ENCODE results near the gene KCNA3.

Gene KCNA3

DNA sequence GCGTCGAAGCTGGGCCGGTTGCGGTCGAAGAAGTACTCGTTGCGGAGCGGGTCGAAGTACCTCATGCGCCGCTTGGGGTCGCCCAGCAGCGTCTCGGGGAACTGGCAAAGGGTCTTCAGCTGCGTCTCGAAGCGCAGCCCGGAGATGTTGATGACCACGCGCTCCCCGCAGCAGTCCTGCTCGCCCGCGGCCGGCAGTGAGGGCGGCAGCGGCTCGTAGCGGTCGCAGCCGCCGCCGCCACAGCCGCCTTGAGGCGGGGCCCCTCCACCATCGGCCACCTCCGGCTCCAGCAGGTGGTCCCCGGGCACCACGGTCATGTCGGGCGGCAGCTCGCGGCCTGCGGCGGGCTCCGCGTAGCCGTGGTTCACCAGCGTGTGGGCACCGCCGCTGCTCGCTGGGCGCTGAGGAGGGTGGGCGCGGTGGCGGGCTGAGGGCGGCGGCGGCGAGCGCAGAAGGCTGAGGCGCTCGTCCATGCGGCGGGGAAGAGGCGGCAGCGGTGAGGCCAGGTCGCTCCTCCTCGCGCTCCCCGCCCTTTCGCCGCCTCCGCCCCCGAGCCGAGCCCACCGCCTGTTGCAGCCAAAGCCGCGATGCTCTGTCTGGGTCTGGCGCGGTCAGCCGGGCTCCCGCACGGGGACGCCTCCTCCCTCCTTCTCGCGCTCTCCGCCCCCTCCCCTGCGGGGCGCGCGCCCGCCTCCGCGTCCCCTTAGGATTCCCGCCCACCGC, at the start of gene KCNA3:
TSS of gene KCNA3 (minus strand) at position 604 of the 723 bp plus-strand sequence. CDS start at position 473, 131 bp downstream.
- Mint-ChIP-seq H3K27ac (no peak within 1 kb of the TSS), H3K9me3 (peaks cover 15% of the 10 kb centered on the region), H3K36me3 (ENCODE audit: low read depth) (peaks cover 3% of the 10 kb centered on the region), H3K27me3 (ENCODE audit: low read depth) (peaks cover 84% of the 10 kb centered on the region), H3K4me3 (peak within 1 kb of the TSS; percentile 76 to 85 (median 82)), H3K4me1 (no peaks in the 10 kb centered on the region)
- TF ChIP-seq, protein P1, sequence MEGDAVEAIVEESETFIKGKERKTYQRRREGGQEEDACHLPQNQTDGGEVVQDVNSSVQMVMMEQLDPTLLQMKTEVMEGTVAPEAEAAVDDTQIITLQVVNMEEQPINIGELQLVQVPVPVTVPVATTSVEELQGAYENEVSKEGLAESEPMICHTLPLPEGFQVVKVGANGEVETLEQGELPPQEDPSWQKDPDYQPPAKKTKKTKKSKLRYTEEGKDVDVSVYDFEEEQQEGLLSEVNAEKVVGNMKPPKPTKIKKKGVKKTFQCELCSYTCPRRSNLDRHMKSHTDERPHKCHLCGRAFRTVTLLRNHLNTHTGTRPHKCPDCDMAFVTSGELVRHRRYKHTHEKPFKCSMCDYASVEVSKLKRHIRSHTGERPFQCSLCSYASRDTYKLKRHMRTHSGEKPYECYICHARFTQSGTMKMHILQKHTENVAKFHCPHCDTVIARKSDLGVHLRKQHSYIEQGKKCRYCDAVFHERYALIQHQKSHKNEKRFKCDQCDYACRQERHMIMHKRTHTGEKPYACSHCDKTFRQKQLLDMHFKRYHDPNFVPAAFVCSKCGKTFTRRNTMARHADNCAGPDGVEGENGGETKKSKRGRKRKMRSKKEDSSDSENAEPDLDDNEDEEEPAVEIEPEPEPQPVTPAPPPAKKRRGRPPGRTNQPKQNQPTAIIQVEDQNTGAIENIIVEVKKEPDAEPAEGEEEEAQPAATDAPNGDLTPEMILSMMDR (IDR thresholded peaks at IDR 0.05; ENCODE audit: unreplicated experiment in 3 of 3), result peak in 1 of 3 experiments; percentile 8

DNA sequence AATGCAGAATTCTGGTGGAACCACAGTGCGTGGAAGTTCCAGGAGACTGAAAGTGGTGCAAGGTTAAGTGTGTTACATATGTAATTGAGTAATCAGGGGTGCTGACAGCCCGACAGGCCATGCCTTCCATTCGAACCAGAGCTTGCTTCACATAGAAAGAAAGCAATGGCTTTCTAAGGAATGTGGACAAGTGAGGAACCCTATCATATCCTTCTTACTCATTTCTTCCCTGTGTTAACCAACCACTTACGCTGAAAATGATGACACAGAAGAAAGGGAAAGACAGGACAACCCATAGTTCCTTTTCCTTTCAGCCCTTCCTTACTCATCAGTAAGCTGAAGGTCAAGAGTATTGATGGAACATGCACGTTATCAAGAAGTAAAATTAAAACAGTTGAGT, 48.1 kb upstream of the KCNA3 start:
- H3K27ac Mint-ChIP-seq, result no peak overlapping the region
- no peaks in the 10 kb centered on the region for H3K36me3 Mint-ChIP-seq (ENCODE audit: low read depth)
- TF ChIP-seq, protein P1 (IDR thresholded peaks at IDR 0.05; ENCODE audit: unreplicated experiment in 3 of 3), result no peak
- H3K4me1 Mint-ChIP-seq, result no peaks in the 10 kb centered on the region
- no peak overlapping the region for H3K4me3 Mint-ChIP-seq
- H3K9me3 Mint-ChIP-seq, result no peaks in the 10 kb centered on the region
- H3K27me3 Mint-ChIP-seq (ENCODE audit: low read depth), result peaks cover 23% of the 10 kb centered on the region

DNA sequence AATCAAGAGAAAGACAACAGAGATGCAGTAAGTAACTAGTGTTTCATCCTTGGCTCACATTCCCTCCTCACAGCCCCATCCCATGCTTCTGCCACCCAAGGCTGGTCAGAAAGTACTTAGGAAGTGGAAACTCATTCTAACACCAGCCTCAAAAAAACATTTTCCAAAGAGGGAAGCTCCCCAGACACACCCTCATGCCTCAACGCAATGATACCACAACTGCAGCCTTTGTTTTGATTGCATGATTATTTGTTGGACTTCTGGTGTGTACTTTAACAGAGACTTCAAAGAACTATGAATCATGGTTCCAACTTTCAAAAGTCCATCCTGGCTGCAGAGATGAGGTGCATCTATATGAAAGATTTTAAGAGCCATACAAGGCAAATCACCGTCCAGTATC, 45.2 kb upstream of the KCNA3 start:
- no peaks in the 10 kb centered on the region for H3K4me1 Mint-ChIP-seq
- no peak overlapping the region for H3K27ac Mint-ChIP-seq
- H3K4me3 Mint-ChIP-seq, result no peak overlapping the region
- no peaks in the 10 kb centered on the region for H3K9me3 Mint-ChIP-seq
- peaks cover 4% of the 10 kb centered on the region for H3K27me3 Mint-ChIP-seq (ENCODE audit: low read depth)
- no peaks in the 10 kb centered on the region for H3K36me3 Mint-ChIP-seq (ENCODE audit: low read depth)
- TF ChIP-seq, protein P1 (IDR thresholded peaks at IDR 0.05; ENCODE audit: unreplicated experiment in 3 of 3), result no peak

DNA sequence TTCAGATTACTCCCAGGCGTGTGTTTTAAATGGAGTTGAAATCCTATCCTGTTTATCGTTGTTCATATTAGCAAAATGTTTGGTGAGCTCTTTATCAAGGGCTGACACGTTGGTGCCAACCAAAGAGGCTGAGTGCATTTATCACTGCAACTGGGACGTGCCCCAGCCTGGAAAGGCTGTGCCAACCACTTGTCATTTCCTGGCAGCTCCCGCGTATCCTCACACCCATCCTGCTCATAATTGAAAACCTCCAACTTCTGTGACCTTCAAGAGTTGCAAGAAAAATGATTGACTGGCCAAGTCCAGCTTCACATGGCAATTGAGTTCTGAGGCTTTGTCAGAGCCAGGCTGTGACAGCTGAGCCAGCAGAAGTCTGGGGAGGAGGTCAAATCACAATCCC, 43.7 kb upstream of the KCNA3 start:
- Mint-ChIP-seq H3K4me3 (no peak overlapping the region), H3K9me3 (no peaks in the 10 kb centered on the region), H3K27ac (no peak overlapping the region), H3K4me1 (no peaks in the 10 kb centered on the region), H3K27me3 (ENCODE audit: low read depth) (peaks cover 4% of the 10 kb centered on the region), H3K36me3 (ENCODE audit: low read depth) (no peaks in the 10 kb centered on the region)
- TF ChIP-seq, protein P1 (IDR thresholded peaks at IDR 0.05; ENCODE audit: unreplicated experiment in 3 of 3), result no peak

DNA sequence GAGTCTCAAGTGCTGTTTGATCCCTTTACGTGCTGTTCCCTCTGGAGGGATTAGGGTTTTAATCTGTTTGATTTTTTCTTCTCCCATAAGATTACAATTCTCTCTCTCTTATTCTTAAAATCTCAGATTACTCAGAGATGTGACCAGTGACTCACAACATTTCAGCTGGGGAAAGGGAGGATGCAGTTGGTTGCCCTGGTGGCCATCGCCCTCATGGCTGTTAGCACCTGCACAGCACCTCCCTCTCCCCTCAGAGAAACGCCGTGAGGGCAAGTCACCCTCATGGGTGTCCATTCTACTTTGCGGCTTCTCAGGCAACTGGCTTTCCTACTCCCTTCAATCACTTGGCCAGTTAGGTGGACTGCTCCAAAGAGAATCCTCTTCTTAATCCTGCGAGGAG, 42.4 kb upstream of the KCNA3 start:
- no peaks in the 10 kb centered on the region for H3K4me1 Mint-ChIP-seq
- TF ChIP-seq, protein P1 (IDR thresholded peaks at IDR 0.05; ENCODE audit: unreplicated experiment in 3 of 3), result no peak

More for the DNA sequence above, 42.4 kb upstream of the KCNA3 start:
- no peaks in the 10 kb centered on the region for H3K36me3 Mint-ChIP-seq (ENCODE audit: low read depth)
- H3K4me3 Mint-ChIP-seq, result no peak overlapping the region
- H3K9me3 Mint-ChIP-seq, result no peaks in the 10 kb centered on the region
- peaks cover 4% of the 10 kb centered on the region for H3K27me3 Mint-ChIP-seq (ENCODE audit: low read depth)
- no peak overlapping the region for H3K27ac Mint-ChIP-seq
